Tibial artery (tissue), 4 donors: ENCODE results near the gene STX16.
"Not testable (repeated sequence)": the region's sequence is repeated elsewhere in the genome, so short reads cannot be mapped to it uniquely, and the experiment has no call there.

Experiments used
- DNase-seq, 2 donors: peaks; one replicate each; pipeline ENCODE4 v3.0.0-alpha.2; 2019
- H3K27ac ChIP-seq, 2 donors: fragments of 200-600 bp; sonication (generic) in 1 of 2; 1 replicate in 1 of 2; 2 replicates in 1 of 2; pipeline ENCODE4 v1.5.1; 2018 to 2019; ENCODE audit warnings: mild to moderate bottlenecking in 1 of 2
- H3K27me3 ChIP-seq, 2 donors: fragments of 200-600 bp; sonication (generic) in 1 of 2; one replicate each; pipeline versions ENCODE4 v1.5.1 to v1.6.0; 2016 to 2019
- H3K36me3 ChIP-seq, 3 donors: fragments of 200-600 bp; sonication (generic) in 2 of 3; one replicate each; pipeline ENCODE4 v1.5.1; 2016 to 2019; ENCODE audit warnings: mild to moderate bottlenecking in 2 of 3
- H3K4me1 ChIP-seq, 4 donors: fragments of 200-600 bp; sonication (generic) in 2 of 4; 1 replicate in 3 of 4; 2 replicates in 1 of 4; pipeline ENCODE4 v1.5.1; 2016 to 2019
- H3K4me3 ChIP-seq, 2 donors: fragments of 200-600 bp; sonication (generic) in 1 of 2; 1 replicate in 1 of 2; 2 replicates in 1 of 2; pipeline ENCODE4 v1.5.1; 2018 to 2019; ENCODE audit warnings: mild to moderate bottlenecking in 2 of 2
- H3K9me3 ChIP-seq, 3 donors: fragments of 200-600 bp; sonication (generic) in 1 of 3; one replicate each; pipeline ENCODE4 v1.5.1; 2016 to 2019
- CTCF ChIP-seq, 2 experiments: fragments of 200-600 bp in 1 of 2; fragments of 450-650 bp in 1 of 2; IDR thresholded peaks; one replicate each; pipeline ENCODE4 v1.5.1; 2017 to 2019; ENCODE audit warnings: antibody characterized with exemption in 2 of 2, mild to moderate bottlenecking in 1 of 2, moderate library complexity in 1 of 2
- intact Hi-C: fragments of 100-400 bp; cut with DNase I; formaldehyde crosslinking; loops from one replicate; pipeline ENCODE4 v1.15.0; 2023; ENCODE audit warnings: low total_unique reads

Gene STX16

GRCh38 chr20:58647162-58647795, 3.8 kb upstream of the STX16 start:
- Histone ChIP-seq H3K36me3 (no peaks in the 10 kb centered on the region), H3K4me3 (no peak overlapping the region), H3K4me1 (peaks cover 0 to 32% (median 23%) of the 10 kb centered on the region in 4 donors), H3K27me3 (no peaks in the 10 kb centered on the region), H3K27ac (peak overlapping the region; percentile 69 to 91), H3K9me3 (no peaks in the 10 kb centered on the region)
- intact Hi-C loops: loop anchor here (10.0 kb wide), 1 partner anchor 252 kb away; no protein-coding TSS in a partner anchor
- peak in 1 of 2 donors; percentile 17 for DNase-seq
- no peak for TF ChIP-seq CTCF (IDR thresholded peaks at IDR 0.05)

GRCh38 chr20:58647796-58648501, 3.1 kb upstream of the STX16 start:
- H3K36me3 ChIP-seq: no peaks in the 10 kb centered on the region
- intact Hi-C loops: loop anchor here (10.0 kb wide), 1 partner anchor 253 kb away; no protein-coding TSS in a partner anchor
- peak overlapping the region; percentile 69 to 91 for H3K27ac ChIP-seq
- peaks cover 0 to 38% (median 28%) of the 10 kb centered on the region in 4 donors for H3K4me1 ChIP-seq
- no peaks in the 10 kb centered on the region for H3K9me3 ChIP-seq
- no peak overlapping the region for H3K4me3 ChIP-seq
- TF ChIP-seq CTCF (IDR thresholded peaks at IDR 0.05): no peak
- peak in 1 of 2 donors; percentile 24 for DNase-seq
- no peaks in the 10 kb centered on the region for H3K27me3 ChIP-seq

GRCh38 chr20:58648502-58648825, 2.6 kb upstream of the STX16 start:
- H3K4me1 ChIP-seq: peaks cover 0 to 43% (median 33%) of the 10 kb centered on the region in 4 donors
- intact Hi-C loops: loop anchor here (10.0 kb wide), 1 partner anchor 254 kb away; no protein-coding TSS in a partner anchor
- not testable (repeated sequence) for H3K4me3 ChIP-seq, H3K36me3 ChIP-seq, H3K9me3 ChIP-seq, H3K27me3 ChIP-seq
- peak overlapping the region in 1 of 2 donors; percentile 91 for H3K27ac ChIP-seq
- DNase-seq: peak in 1 of 2 donors; percentile 5

- peak in 1 of 2 donors; percentile 23 for DNase-seq
- H3K4me3 ChIP-seq: peak overlapping the region; percentile 72 to 92
Measured at GRCh38 chr20:58649288-58650180, 1.5 kb upstream of the STX16 start.

GRCh38 chr20:58650181-58650775, 805 bp upstream of the STX16 start:
- H3K4me1 ChIP-seq: peaks cover 0 to 59% (median 37%) of the 10 kb centered on the region in 4 donors
- H3K27me3 ChIP-seq: no peaks in the 10 kb centered on the region
- intact Hi-C loops: loop anchor here (2.0 kb wide), 1 partner anchor 413 kb away; no protein-coding TSS in a partner anchor
- no peaks in the 10 kb centered on the region for H3K36me3 ChIP-seq
- no peak for TF ChIP-seq CTCF (IDR thresholded peaks at IDR 0.05)
- H3K9me3 ChIP-seq: no peaks in the 10 kb centered on the region
- peak overlapping the region; percentile 88 to 91 for H3K27ac ChIP-seq
- no peak for DNase-seq
- peak overlapping the region; percentile 72 to 92 for H3K4me3 ChIP-seq

More at GRCh38 chr20:58649288-58650180, 1.5 kb upstream of the STX16 start:
- peaks cover 0 to 52% (median 36%) of the 10 kb centered on the region in 4 donors for H3K4me1 ChIP-seq
- intact Hi-C loops: loop anchor here (2.0 to 10.0 kb wide), 2 partner anchors 255 to 413 kb away; no protein-coding TSS in a partner anchor
- H3K36me3 ChIP-seq: no peaks in the 10 kb centered on the region
- no peak for TF ChIP-seq CTCF (IDR thresholded peaks at IDR 0.05)
- H3K27me3 ChIP-seq: no peaks in the 10 kb centered on the region
- no peaks in the 10 kb centered on the region for H3K9me3 ChIP-seq
- peak overlapping the region; percentile 88 to 91 for H3K27ac ChIP-seq
